ENCODE results near the gene DLL1. TPM values are rescaled to one million over a fixed set of nuclear protein-coding genes. Genes with fewer than 3 reads are reported as not detected.
"Not testable (repeated sequence)": the region's sequence is repeated elsewhere in the genome, so short reads cannot be mapped to it uniquely, and the experiment has no call there.

DLL1 gene
- total RNA-seq, 1 experiment from 2014 or later = 0.13 TPM

GRCh38 chr6:170274713-170275560, 15.9 kb downstream of the DLL1 start:
- in situ Hi-C loops (cut with HindIII; ENCODE audit: low pct_unique_long_range_greater_than_20kb, low sequenced_read_pairs) = no loop called here
- no peak for DNase-seq (ENCODE audit: low read depth, low spot score)

DNA sequence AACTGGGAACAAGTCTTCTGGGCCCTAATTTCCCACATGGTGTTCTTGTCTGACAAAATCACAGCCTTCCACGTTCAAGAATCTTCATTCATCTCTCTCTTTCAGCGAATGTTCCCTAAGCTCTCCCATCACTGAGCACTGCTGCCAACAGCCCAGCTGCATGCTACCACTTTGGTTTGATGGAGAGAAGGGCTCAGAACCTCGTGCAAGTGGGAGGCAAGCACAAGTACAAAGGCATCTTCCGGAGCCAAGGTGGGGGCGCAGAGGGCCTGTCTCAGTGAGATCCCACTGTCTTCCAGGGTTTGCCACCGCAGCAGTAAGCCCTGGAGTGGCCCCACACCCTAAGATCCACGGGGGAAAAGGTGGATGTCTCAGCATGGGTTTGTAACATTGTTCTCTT, 17.2 kb downstream of the DLL1 start:
- in situ Hi-C loops (cut with HindIII; ENCODE audit: low pct_unique_long_range_greater_than_20kb, low sequenced_read_pairs) = no loop called here

DNA sequence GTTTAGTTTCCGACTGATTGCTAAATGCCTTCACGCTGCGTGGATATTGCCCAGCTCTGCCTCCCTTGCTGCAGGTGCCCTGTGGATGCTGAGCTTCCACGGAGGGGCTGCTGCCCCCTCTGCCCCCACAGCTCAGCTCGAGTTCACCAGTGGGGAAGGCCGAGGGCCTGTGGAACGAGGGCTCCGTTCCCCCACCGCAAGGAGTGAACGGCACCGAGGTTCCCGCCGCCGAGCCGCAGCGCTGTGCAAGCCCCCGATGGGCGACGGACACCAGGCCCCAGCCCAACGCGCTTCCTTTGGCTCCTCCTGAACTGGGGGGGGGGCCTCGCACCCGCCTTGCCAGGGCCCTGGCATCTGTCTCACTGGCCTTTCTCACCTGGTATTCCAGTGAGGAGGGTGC, 17.7 kb downstream of the DLL1 start:
- in situ Hi-C loops (cut with HindIII; ENCODE audit: low pct_unique_long_range_greater_than_20kb, low sequenced_read_pairs) = no loop called here
- no peak for DNase-seq (ENCODE audit: low read depth, low spot score)

More for the DNA sequence above, 17.2 kb downstream of the DLL1 start:
- no peak for DNase-seq (ENCODE audit: low read depth, low spot score)

- in situ Hi-C loops (cut with HindIII; ENCODE audit: low pct_unique_long_range_greater_than_20kb, low sequenced_read_pairs) = no loop called here
- DNase-seq (ENCODE audit: low read depth, low spot score) = no peak
Measured at GRCh38 chr6:170272341-170273065, 18.4 kb downstream of the DLL1 start.

- in situ Hi-C loops (cut with HindIII; ENCODE audit: low pct_unique_long_range_greater_than_20kb, low sequenced_read_pairs) = no loop called here
- DNase-seq (ENCODE audit: low read depth, low spot score) = no peak
Measured at GRCh38 chr6:170271771-170272314, 19.0 kb downstream of the DLL1 start.

DNA sequence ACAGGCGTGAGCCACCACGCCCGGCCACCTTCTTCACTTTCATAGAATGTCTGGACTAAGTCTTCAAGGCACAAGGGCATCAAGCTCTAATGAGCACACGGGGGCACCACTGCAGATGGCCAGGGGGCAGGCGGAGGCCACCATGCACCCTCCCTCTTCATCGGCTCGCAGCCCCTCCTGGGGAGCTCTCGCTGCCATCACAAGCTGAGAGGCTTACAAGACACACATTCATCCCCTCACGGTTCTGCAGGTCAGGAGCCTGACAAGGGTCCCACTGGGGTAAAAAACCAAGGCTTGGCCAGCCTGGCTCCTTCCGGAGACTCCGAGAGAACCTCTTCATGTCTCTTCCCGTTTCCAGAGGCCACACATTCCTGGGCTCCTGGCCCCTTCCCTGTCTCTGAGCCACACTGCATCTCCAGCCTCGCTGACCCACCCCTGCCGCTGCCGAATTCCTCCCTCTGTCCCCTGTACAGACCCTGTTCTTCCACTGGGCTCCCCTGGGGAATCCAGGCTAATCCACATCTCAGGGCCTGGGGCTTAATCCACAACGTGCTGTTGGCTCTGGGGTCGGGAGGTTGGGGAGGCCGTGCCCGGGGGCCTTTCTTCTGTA, 19.8 kb downstream of the DLL1 start:
- in situ Hi-C loops (cut with HindIII; ENCODE audit: low pct_unique_long_range_greater_than_20kb, low sequenced_read_pairs) = no loop called here
- no peak for DNase-seq (ENCODE audit: low read depth, low spot score)

DNA sequence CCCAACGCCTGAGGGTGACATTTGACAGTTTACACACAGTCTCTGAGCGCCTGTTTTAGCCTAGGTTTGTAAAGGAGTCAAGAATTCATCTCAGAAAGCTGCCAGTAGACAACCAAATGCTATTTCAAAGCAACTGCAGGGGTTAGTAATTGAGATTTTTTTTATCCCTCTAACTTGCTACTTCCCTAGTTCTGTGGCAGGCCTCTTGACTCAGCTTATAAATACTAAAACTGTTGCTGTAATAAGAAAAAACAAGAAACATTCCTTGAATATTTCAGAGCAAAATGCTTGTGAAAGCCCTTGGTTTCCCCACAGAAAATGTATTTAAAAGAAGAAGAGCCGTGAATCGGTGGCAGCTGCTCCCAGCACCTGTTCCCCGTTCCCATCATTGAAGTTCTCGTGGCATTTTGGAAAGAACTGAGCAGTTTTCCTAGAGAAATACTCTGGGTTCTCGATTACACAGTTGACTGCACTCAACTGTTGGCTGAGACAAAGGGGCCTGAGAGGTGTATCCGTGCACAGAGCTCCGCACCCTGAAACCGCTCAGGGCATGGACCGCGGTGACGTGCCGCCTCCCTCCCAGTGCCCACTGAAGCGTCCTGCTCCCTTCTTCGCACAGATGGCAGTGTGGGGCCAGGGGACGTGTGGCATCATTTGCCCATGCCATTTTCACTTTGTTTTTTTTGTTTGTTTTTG, 20.9 kb downstream of the DLL1 start:
- in situ Hi-C loops (cut with HindIII; ENCODE audit: low pct_unique_long_range_greater_than_20kb, low sequenced_read_pairs) = no loop called here
- DNase-seq (ENCODE audit: low read depth, low spot score) = no peak

GRCh38 chr6:170269151-170269845, 21.6 kb downstream of the DLL1 start:
- in situ Hi-C loops (cut with HindIII; ENCODE audit: low pct_unique_long_range_greater_than_20kb, low sequenced_read_pairs) = no loop called here

GRCh38 chr6:170268216-170269129, 22.4 kb downstream of the DLL1 start:
- in situ Hi-C loops (cut with HindIII; ENCODE audit: low pct_unique_long_range_greater_than_20kb, low sequenced_read_pairs) = no loop called here

More at GRCh38 chr6:170269151-170269845, 21.6 kb downstream of the DLL1 start:
- DNase-seq (ENCODE audit: low read depth, low spot score) = no peak

GRCh38 chr6:170267688-170268087, 23.2 kb downstream of the DLL1 start:
- in situ Hi-C loops (cut with HindIII; ENCODE audit: low pct_unique_long_range_greater_than_20kb, low sequenced_read_pairs) = no loop called here
- DNase-seq (ENCODE audit: low read depth, low spot score) = no peak

More at GRCh38 chr6:170268216-170269129, 22.4 kb downstream of the DLL1 start:
- no peak for DNase-seq (ENCODE audit: low read depth, low spot score)

DNA sequence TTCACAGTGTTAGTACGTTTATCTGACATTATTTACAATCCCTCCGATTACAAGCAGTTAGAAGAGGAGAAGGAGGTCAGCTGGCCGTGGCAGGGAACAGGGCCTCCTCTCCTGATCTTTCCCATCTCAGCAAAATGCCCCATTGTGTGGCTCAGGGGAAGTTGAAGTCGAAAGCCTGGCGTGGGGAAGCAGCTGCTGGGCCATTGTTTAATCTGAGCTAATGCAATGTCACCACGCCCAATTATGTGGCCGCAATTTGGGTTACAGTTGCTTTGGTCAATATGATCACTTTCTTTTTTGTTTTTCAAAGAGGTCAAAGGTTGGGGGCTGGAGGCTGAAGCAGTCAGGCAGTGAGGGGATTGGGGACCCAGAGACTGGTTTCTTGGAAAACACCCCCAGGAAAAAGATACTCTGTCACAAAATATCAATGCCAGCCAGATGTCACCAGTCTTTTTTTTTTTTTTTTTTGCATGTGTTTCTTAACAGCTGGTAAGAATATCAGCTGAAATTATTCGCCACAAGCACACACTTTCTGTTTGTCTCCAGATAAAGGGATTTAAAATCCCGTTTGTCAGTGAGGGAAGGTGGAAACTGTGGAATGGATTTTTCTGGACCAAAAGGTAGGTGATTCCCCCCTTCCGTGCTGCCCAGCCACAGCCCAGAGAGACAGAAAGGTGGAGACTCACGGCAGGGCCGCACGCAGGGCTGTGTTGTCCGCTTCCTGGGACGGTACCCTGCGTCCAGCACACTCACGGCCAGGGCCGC, 24.6 kb downstream of the DLL1 start:
- in situ Hi-C loops (cut with HindIII; ENCODE audit: low pct_unique_long_range_greater_than_20kb, low sequenced_read_pairs) = no loop called here
- DNase-seq (ENCODE audit: low read depth, low spot score) = no peak

GRCh38 chr6:170265655-170266054, 25.2 kb downstream of the DLL1 start:
- in situ Hi-C loops (cut with HindIII; ENCODE audit: low pct_unique_long_range_greater_than_20kb, low sequenced_read_pairs) = no loop called here
- no peak for DNase-seq (ENCODE audit: low read depth, low spot score)

- in situ Hi-C loops (cut with HindIII; ENCODE audit: low pct_unique_long_range_greater_than_20kb, low sequenced_read_pairs); DNase-seq (ENCODE audit: low read depth, low spot score): not testable (repeated sequence)
Measured at GRCh38 chr6:170264644-170265043, 26.2 kb downstream of the DLL1 start.

- DNase-seq (ENCODE audit: low read depth, low spot score) = no peak
- in situ Hi-C loops (cut with HindIII; ENCODE audit: low pct_unique_long_range_greater_than_20kb, low sequenced_read_pairs) = no loop called here
Measured at GRCh38 chr6:170264086-170264485, 26.8 kb downstream of the DLL1 start.

DNA sequence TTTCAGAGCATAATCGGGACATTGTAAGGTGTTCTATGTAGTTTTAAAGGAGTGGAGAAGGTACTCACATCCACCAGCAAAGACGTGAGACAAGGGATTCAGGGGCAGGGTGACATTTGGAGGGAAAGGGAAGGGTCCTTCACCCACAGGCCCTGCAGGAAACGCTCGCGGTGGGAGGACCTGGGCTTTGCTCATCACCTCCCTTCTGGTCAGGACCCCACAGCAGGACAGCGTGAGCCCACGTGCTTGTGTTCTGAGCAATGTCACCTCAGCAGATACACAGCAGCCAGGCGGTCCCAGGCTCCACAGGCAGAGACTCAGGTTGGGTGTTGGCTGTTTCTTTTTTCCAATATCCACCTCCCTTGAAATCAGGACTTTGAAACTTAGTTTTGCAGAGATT, 27.5 kb downstream of the DLL1 start:
- in situ Hi-C loops (cut with HindIII; ENCODE audit: low pct_unique_long_range_greater_than_20kb, low sequenced_read_pairs) = no loop called here
- no peak for DNase-seq (ENCODE audit: low read depth, low spot score)
